ENCODE results near the gene PPP2R3A.
A peak's percentile ranks its signal among the peaks of the same experiment; 100 is the strongest.

PPP2R3A gene

DNA sequence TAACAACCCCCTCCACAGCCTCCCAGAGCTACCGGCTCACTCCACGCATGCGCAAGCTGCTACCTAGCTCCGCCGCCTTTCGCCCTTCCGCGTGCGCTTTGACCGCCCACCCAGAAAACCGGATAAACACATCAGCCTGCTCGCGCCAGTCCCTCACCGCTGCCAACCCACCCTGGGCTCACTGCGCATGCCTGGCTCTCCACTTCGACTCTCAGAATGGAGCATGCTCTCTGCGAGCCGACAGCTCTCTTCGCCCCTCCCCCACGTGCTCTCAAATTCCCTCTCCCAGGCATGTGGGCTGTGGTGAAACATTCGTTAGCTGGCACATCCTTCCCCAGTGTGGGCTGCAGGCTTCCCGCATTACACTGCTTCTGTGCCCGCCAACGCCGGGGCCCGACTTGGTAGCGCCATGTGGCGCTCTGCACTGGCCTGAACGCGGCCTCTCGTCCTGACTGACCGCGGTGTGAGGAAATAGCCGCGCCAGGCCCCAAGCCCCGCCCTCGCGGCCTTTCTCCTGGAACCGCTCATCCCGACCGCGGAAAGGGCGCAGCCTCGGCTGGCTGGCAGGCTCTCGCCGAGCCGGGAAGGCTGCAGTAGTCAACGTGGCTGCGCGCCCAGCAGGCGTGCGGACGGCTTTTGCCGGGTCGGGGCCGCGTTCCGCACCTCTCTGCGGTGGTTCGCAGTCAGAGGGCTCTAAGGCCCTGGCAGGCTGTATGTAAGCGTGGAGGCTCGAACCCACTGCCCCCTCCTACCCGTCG lies 231.1 kb downstream of the PPP2R3A start:
- DNase-seq (ENCODE audit: low read depth) = peak; percentile 100

DNA sequence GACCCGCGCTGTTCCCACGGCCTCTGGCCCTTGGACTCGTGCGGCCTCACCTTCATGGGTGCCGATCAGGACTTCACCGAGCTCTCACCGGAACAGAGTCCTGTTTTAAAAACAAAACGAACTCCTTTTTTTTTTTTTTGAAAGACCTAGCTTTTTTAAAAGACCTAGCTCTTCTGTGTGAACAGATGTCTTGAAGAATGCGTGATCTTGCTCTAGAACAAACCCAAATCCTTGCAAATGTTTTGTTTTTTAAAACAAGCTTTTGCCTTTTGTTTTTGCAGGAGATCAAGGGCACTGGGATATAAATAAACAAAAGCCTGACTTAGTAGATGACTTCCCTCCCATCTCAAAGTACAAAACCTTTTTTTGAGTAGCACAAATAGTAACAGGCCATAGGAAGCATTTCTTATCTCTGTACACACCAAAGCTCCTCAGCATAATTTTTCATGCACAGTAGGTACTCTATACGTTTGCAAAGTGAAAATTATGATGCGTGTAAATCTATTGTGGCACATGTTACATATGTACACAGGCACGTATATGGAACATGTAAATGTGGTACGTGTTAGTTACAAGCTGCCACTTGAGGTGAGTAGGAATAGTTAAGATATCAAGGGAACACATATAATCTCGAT lies 231.7 kb downstream of the PPP2R3A start:
- DNase-seq (ENCODE audit: low read depth) = no peak

Measured in ELR (cell line).